ENCODE data around the gene ARMH3. TPM values are rescaled to one million over a fixed set of nuclear protein-coding genes. Genes with fewer than 3 reads are reported as not detected.

The ARMH3 gene
- total RNA-seq, 1 experiment from 2014 or later, result 12.8 TPM

GRCh38 chr10:101897633-101898032, 158.3 kb downstream of the ARMH3 start:
- Histone ChIP-seq H3K36me3 (ENCODE audit: low read depth) (no peaks in the 10 kb centered on the region), H3F3A (ENCODE audit: insufficient read depth, low read depth) (no peaks in the 10 kb centered on the region), H3K4me3 (no peak overlapping the region), H3K4me1 (replicated peaks; ENCODE audit: insufficient read depth) (no peaks in the 10 kb centered on the region), H3K27ac (no peak overlapping the region), H2AFZ (no peak overlapping the region), H3K4me2 (no peak overlapping the region), H3K27me3 (ENCODE audit: insufficient read depth, low read depth) (no peaks in the 10 kb centered on the region), H4K20me1 (ENCODE audit: insufficient read depth) (no peaks in the 10 kb centered on the region), H3K9me2 (ENCODE audit: insufficient read depth) (no peaks in the 10 kb centered on the region), H3K9me3 (ENCODE audit: insufficient read depth, low read depth) (no peaks in the 10 kb centered on the region), H3K79me2 (ENCODE audit: low read depth) (no peaks in the 10 kb centered on the region)
- BruUV-seq (replicated peaks), result no TSS peak
- TF ChIP-seq EZH2 (IDR thresholded peaks at IDR 0.05; ENCODE audit: low read depth), result no peak
- TF ChIP-seq CTCF (conservative IDR thresholded peaks at IDR 0.05), result no peak
- CTCF ChIA-PET, result interaction anchor here (0.7 kb wide), 1 partner anchor 113 kb away, joined by 7 read pairs; no protein-coding TSS in a partner anchor
- intact Hi-C loops (cut with micrococcal nuclease; ENCODE audit: unreplicated experiment), result no loop called here
- POLR2A ChIA-PET (ENCODE audit: unreplicated experiment), result interaction anchor here (0.5 to 0.6 kb wide), 3 partner anchors 28 to 348 kb away, joined by 3 to 6 read pairs (median 3); no protein-coding TSS in a partner anchor
- no peak for DNase-seq

GRCh38 chr10:101896225-101896877, 159.6 kb downstream of the ARMH3 start:
- no peaks in the 10 kb centered on the region for H3K36me3 ChIP-seq (ENCODE audit: low read depth)
- H3K4me3 ChIP-seq, result no peak overlapping the region
- H3F3A ChIP-seq (ENCODE audit: insufficient read depth, low read depth), result no peaks in the 10 kb centered on the region
- no TSS peak for BruUV-seq (replicated peaks)
- H3K9me2 ChIP-seq (ENCODE audit: insufficient read depth), result no peaks in the 10 kb centered on the region
- POLR2A ChIA-PET (ENCODE audit: unreplicated experiment), result interaction anchor here (0.8 kb wide), 2 partner anchors 100 to 111 kb away, joined by 5 to 7 read pairs; no protein-coding TSS in a partner anchor
- no peak for DNase-seq
- CTCF ChIA-PET, result no interaction called here
- no peak overlapping the region for H3K27ac ChIP-seq
- no peak overlapping the region for H3K4me2 ChIP-seq
- no peaks in the 10 kb centered on the region for H4K20me1 ChIP-seq (ENCODE audit: insufficient read depth)
- no peaks in the 10 kb centered on the region for H3K9me3 ChIP-seq (ENCODE audit: insufficient read depth, low read depth)
- H3K79me2 ChIP-seq (ENCODE audit: low read depth), result no peaks in the 10 kb centered on the region
- H3K27me3 ChIP-seq (ENCODE audit: insufficient read depth, low read depth), result no peaks in the 10 kb centered on the region
- H2AFZ ChIP-seq, result no peak overlapping the region
- H3K4me1 ChIP-seq (replicated peaks; ENCODE audit: insufficient read depth), result no peaks in the 10 kb centered on the region
- no peak for TF ChIP-seq CTCF (conservative IDR thresholded peaks at IDR 0.05)
- no peak for TF ChIP-seq EZH2 (IDR thresholded peaks at IDR 0.05; ENCODE audit: low read depth)
- intact Hi-C loops (cut with micrococcal nuclease; ENCODE audit: unreplicated experiment), result no loop called here

DNA sequence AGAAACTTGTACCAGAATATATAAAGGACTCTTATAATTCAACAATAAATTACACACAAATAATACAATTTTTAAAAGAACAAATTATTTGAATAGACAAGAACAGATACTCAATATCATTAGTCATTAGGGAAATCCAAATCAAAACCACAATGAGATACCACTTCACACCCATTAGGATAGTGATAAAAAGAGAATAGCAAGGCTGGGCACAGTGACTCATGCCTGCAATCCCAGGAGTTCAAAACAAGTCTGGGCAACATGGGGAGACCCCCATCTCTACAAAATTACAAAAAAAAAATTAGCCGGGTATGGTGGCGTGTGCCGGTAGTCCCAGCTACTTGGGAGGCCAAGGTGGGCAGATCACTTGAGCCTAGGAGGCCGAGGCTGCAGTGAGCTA, 160.2 kb downstream of the ARMH3 start:
- POLR2A ChIA-PET (ENCODE audit: unreplicated experiment), result interaction anchor here (0.8 kb wide), 2 partner anchors 99 to 112 kb away, joined by 5 to 7 read pairs; no protein-coding TSS in a partner anchor
- Histone ChIP-seq H3K27ac (no peak overlapping the region), H3K79me2 (ENCODE audit: low read depth) (no peaks in the 10 kb centered on the region), H4K20me1 (ENCODE audit: insufficient read depth) (no peaks in the 10 kb centered on the region), H3K4me1 (replicated peaks; ENCODE audit: insufficient read depth) (no peaks in the 10 kb centered on the region), H2AFZ (no peak overlapping the region), H3K9me3 (ENCODE audit: insufficient read depth, low read depth) (no peaks in the 10 kb centered on the region), H3K36me3 (ENCODE audit: low read depth) (no peaks in the 10 kb centered on the region), H3K9me2 (ENCODE audit: insufficient read depth) (no peaks in the 10 kb centered on the region), H3K27me3 (ENCODE audit: insufficient read depth, low read depth) (no peaks in the 10 kb centered on the region), H3K4me3 (no peak overlapping the region), H3K4me2 (no peak overlapping the region), H3F3A (ENCODE audit: insufficient read depth, low read depth) (no peaks in the 10 kb centered on the region)
- CTCF ChIA-PET, result no interaction called here
- intact Hi-C loops (cut with micrococcal nuclease; ENCODE audit: unreplicated experiment), result no loop called here
- TF ChIP-seq CTCF (conservative IDR thresholded peaks at IDR 0.05) (no peak), EZH2 (IDR thresholded peaks at IDR 0.05; ENCODE audit: low read depth) (no peak)
- BruUV-seq (replicated peaks), result no TSS peak
- DNase-seq, result no peak

Measured in PC-9 (cell line).